ENCODE data around the gene CNTFR.

Gene CNTFR

GRCh38 chr9:34572092-34572491, 17.4 kb downstream of the CNTFR start:
- no peak for DNase-seq

- DNase-seq = no peak
Observed at GRCh38 chr9:34571481-34571810, 18.1 kb downstream of the CNTFR start.

GRCh38 chr9:34570809-34571480, 18.6 kb downstream of the CNTFR start:
- DNase-seq = no peak

GRCh38 chr9:34570376-34570775, 19.1 kb downstream of the CNTFR start:
- DNase-seq = no peak

GRCh38 chr9:34568774-34569173, 20.8 kb downstream of the CNTFR start:
- no peak for DNase-seq

GRCh38 chr9:34568133-34568532, 21.4 kb downstream of the CNTFR start:
- no peak for DNase-seq

GRCh38 chr9:34566972-34567371, 22.6 kb downstream of the CNTFR start:
- DNase-seq = no peak

- DNase-seq = no peak
Observed at GRCh38 chr9:34566322-34566721, 23.2 kb downstream of the CNTFR start.

GRCh38 chr9:34565856-34566255, 23.7 kb downstream of the CNTFR start:
- DNase-seq = no peak

- no peak for DNase-seq
Observed at GRCh38 chr9:34564617-34565016, 24.9 kb downstream of the CNTFR start.

GRCh38 chr9:34563262-34563661, 26.3 kb downstream of the CNTFR start:
- no peak for DNase-seq

GRCh38 chr9:34562135-34562745, 27.3 kb downstream of the CNTFR start:
- DNase-seq = no peak

GRCh38 chr9:34560599-34561214, 28.8 kb downstream of the CNTFR start:
- no peak for DNase-seq

- no peak for DNase-seq
Observed at GRCh38 chr9:34559624-34560455, 29.7 kb downstream of the CNTFR start.

GRCh38 chr9:34558919-34559623, 30.5 kb downstream of the CNTFR start:
- no peak for DNase-seq

- no peak for DNase-seq
Observed at GRCh38 chr9:34558364-34558763, 31.2 kb downstream of the CNTFR start.

- no peak for DNase-seq
Observed at GRCh38 chr9:34557426-34558321, 31.9 kb downstream of the CNTFR start.

GRCh38 chr9:34556949-34557348, 32.6 kb downstream of the CNTFR start:
- no peak for DNase-seq

- no peak for DNase-seq
Observed at GRCh38 chr9:34555936-34556525, 33.5 kb downstream of the CNTFR start.

- no peak for DNase-seq
Observed at GRCh38 chr9:34555500-34555899, 34.0 kb downstream of the CNTFR start.

GRCh38 chr9:34555002-34555348, 34.5 kb downstream of the CNTFR start:
- DNase-seq = no peak
